Dermis microvascular lymphatic vessel endothelial cell (primary cell): ENCODE data around the gene SSR4. TPM values are rescaled to one million over a fixed set of nuclear protein-coding genes. Genes with fewer than 3 reads are reported as not detected.
"Not testable (repeated sequence)": the region's sequence is repeated elsewhere in the genome, so short reads cannot be mapped to it uniquely, and the experiment has no call there.

Experiments
- DNase-seq, 2 donors: peaks; one replicate each; pipeline versions ENCODE4 v3.0.0 to v3.0.0-alpha.2; 2010; ENCODE audit warnings: low read depth in 2 of 2
- total RNA-seq: library from RNA; depleted of rRNA; stranded (reverse); fragments of >200 nt; gene quantifications from 2 replicates; pipeline ENCODE4 v1.2.1, GENCODE V29; 2014

SSR4 gene
- total RNA-seq, 1 donor from 2014 or later: 134 TPM

- DNase-seq: no peak
These were observed 9.0 kb downstream of the SSR4 start for GRCh38 chrX:153803211-153804099.

GRCh38 chrX:153804100-153804595, 9.7 kb downstream of the SSR4 start:
- no peak for DNase-seq

DNA sequence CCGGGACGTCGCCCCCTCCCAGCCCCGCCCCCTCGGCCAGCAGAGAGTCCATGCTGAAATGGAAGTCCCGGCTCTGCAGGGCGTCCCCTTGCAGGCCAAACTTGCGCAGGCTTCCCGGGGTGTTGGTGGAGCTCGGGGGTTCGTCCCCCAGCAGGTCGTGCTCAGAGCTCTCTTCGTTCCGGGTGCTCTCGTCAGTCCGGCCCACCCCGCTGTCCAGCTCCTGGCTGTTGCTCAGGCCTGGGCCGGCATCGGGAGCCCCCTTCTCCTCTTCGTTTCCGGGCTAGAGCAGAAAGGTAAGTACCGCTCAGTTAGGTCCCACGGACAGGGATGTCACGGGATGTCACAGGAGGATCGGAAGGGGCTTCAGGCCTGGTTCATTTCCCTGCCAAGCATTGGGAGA, 10.2 kb downstream of the SSR4 start:
- DNase-seq: no peak

DNA sequence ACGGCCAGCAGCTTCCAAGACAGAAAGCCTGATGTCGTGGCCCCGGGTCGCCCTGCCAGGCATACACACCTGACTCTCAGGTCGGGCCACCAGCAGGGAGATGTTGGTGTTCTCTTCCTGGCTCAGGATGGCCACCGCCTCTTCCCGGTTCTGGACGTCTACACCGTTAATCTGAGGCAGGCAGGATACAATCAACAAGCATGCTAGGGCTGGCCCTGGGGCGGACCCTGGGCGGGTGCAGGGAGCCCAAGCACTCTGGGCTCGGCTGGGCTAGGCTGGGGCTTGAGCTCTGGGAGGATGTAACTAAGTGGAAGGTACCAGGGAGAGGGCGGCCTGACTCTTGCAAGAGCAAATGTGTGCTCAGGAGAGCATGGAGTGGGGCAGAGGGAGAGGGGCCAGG, 11.0 kb downstream of the SSR4 start:
- DNase-seq: no peak

DNA sequence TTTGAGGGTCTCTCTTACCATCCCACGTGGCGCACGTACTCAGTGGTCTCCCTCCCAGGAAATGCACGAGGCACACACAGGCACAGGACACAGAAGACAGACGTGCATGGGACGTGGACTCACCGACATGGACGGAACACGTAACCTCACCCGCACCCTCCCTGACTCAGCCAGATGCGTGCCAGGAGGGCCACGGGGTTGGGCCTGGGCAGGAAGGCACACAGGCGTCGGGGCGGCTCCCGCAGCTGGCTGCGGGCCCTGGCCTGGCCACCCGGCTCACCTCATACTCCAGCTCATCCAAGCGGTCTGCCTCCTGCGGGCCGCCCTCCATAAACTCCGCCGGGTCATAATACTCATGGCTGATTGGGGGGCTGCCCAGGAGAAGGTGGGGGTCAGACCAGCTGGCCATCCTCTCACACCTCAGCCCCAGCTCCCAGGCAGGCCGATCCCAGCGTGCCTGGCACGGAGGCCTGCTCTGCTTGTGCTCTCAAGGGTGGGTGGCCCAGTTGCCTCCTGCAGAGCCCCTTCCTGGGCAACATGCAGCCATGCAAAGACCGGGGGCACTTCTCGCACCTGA, 12.6 kb downstream of the SSR4 start:
- peak; percentile 21 to 24 for DNase-seq

DNA sequence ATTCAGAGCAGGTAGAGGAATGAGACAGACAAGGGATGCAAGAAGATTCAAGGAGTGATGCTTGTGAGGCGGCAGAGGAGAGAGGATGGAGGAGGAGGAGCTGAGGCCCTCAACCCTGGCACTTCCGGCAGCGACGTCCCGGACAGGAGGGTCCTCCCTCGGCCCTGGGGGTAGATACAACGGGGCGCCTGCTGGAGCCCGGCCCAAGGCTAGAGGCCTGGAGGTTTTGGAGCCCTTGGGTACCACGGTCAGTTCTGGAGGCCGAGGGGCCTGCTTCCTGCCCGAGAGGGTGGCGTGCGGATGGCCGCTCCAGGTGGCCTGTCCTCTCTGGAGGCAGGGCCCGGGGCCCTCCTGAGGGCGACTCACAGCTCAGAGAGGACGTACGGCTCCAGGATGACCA, 13.5 kb downstream of the SSR4 start:
- DNase-seq: no peak

GRCh38 chrX:153812220-153812619, 17.8 kb downstream of the SSR4 start:
- DNase-seq: no peak

GRCh38 chrX:153813161-153813560, 18.7 kb downstream of the SSR4 start:
- DNase-seq: no peak

DNA sequence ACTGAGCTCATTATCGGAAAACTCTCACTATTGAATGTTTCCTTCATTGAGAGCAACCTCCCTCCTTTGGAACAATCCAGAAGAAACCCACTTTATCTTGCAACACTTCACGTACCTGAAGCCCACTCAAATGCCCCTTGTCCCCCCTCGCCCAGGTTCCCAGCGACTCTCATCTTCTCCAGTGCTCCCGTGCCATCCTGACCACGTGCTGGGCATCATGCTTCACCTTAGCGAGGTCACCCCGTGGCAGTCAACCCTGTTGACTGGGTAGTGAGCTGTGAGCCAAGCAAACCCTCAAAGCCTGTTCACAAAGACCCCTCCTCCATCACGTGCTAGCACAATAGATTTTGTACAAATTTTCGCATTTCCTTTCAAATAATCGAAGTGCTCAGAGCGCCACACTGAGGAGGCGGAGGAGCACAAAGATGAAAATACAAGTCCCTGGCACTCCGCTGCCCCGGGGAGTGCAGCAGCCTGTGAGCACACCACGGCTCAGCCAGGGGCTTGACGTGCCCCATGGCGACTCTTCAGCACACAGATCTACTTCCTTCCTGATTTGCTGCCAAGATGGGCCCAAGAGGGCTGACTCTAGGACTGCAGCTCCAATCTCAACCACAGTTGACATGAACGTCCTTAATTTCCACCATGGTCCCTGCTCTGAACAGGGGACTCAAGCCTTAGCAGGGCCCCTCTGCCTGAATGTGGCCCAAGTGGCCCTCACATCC, 20.3 kb downstream of the SSR4 start:
- DNase-seq: no peak

DNA sequence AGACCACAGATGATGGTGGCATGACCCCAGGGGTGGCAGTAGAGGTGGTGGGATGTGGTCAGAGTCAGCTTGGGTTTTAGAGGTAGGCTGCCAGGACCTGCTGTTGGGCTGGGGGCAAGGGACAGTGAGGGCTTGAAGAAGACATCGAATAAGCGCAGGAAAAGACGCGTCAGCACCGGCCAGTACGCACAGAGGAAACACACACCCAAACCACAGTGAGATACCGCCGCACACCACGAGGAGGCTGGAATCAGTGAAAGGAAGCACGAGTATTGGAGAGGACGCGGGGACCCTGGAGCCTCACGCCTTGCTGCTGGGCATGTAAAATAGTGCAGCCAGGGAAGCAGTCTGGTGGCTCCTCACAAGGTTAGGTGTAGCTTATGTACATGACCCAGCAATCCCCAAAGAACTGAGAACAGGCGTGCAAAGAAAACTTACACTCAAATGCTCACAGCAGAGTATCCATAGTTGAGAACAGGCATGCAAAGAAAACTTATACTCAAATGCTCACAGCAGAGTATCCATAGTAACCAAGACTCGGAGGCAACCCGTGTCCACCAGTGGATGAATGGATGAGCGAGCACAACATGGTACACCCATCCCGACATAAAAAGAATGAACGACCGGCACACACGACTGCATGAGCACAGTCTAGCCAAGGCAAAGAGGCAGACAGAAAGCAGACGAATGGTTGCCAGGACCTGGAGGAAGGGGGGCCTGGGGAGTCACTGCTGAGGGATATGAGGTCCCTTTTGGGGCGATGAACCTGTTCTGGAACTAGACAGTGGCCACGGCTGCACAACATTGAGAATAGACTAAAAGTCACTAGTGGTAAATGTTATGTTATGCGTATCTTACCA, 22.6 kb downstream of the SSR4 start:
- no peak for DNase-seq

GRCh38 chrX:153818064-153818463, 23.6 kb downstream of the SSR4 start:
- not testable (repeated sequence) for DNase-seq

- DNase-seq: peak in 1 of 2 donors; percentile 12
These were observed 24.3 kb downstream of the SSR4 start for GRCh38 chrX:153818571-153819383.

GRCh38 chrX:153819384-153820040, 25.0 kb downstream of the SSR4 start:
- no peak for DNase-seq

DNA sequence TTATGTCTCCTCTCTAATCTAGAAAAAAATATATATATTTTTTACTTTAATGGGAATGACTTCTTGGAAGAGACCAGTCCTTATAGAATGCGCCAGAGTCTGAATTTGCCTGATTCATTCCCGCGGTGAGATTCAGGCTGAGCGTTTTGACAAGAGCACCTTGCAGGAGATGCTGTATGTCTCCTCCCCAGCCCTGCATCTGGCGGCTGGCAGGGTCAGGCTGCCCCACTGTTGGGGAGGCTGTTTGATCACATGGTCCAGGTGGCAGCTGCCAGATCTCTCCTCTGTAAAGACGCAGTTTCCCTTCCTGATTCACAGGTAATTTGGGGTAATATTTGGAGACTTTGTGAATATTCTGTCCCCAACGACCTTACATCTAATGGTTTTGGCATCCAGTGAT, 26.1 kb downstream of the SSR4 start:
- DNase-seq: no peak

- no peak for DNase-seq
These were observed 26.6 kb downstream of the SSR4 start for GRCh38 chrX:153821066-153821465.

GRCh38 chrX:153824348-153824747, 29.9 kb downstream of the SSR4 start:
- no peak for DNase-seq

GRCh38 chrX:153825042-153825441, 30.6 kb downstream of the SSR4 start:
- DNase-seq: no peak

DNA sequence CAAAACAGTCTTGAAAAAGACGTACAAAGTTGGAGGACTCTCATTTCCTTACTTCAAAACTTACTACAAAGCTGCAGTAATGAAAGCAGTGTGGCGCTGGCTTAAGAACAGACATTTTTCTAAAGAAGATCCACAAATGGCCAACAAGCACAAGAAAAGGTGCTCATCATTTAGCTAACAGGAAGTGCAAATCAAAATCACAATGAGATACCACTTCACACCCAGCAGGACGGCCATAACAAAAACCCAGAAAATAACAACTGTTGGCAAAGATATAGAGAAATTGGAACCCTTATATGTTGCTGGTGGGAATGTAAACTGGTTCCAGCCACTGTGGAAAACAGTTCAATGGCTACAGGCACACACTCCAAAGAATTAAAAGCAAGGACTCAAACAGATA, 32.5 kb downstream of the SSR4 start:
- no peak for DNase-seq

GRCh38 chrX:153827903-153828302, 33.4 kb downstream of the SSR4 start:
- DNase-seq: no peak

- no peak for DNase-seq
These were observed 33.8 kb downstream of the SSR4 start for GRCh38 chrX:153828308-153828707.
